ENCODE data around the gene USP7. TPM values are rescaled to one million over a fixed set of nuclear protein-coding genes. Genes with fewer than 3 reads are reported as not detected.

The USP7 gene
- total RNA-seq, 3 donors from 2014 or later: 125 to 144 (median 130) TPM

GRCh38 chr16:8886593-8887430 lies 76.9 kb downstream of the USP7 start:
- intact Hi-C loops (cut with DNase I, micrococcal nuclease): loop anchor here (5.0 to 10.0 kb wide), 3 partner anchors 55 to 232 kb away; no protein-coding TSS in a partner anchor

DNA sequence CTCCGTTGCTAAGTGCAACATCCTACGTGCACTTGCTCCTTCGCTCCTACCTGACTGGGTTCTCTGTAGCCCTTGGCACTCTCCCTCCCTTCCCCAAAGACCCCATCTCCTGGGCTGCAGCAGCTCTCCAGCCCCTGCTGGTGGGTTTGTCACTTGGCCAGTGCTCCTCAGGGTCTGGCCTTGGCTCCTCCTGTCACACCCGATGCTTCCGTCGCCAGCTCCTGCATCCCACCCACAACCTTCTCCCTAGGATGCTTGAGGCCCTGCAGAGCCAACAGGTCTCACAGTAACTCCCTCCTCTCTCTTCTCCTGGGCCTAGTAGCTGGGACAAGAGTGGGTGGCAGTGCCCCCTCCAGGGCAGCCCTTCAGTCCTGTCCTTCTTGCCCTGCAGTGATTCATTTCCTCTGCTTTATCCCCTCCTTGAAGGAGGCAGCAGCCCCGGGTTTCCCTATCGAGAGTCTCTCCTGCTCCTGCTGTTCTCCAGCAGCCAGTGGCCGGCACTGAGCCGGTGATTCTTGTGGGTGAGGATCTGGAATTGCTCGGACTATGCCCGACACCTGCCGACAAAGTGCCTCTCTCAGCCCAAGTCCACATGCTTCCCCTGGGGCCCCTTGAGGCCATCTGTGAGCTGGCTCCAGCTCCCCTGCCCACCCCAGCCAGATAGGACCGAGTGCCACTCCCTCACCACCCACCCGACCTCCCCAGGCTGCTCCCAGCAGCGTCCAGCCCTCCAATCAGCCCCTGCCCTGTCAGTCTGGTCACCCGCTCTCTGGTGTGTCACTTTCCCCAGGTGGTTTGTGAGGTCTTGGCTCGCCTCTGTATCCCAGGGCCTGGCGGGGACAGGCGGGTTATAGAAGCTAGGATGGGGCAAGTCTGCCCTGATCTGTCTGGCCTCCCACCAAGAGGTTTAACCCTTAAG lies 77.8 kb downstream of the USP7 start:
- DNase-seq: peak in 2 of 3 donors; percentile 54 to 56
- no peaks in the 10 kb centered on the region for H3K36me3 ChIP-seq (ENCODE audit: low read depth)
- peaks cover 21% of the 10 kb centered on the region for H3K4me1 ChIP-seq (ENCODE audit: low read depth)
- TF ChIP-seq CTCF (IDR thresholded peaks at IDR 0.05): no peak
- intact Hi-C loops (cut with DNase I, micrococcal nuclease): loop anchor here (5.0 to 10.0 kb wide), 3 partner anchors 56 to 231 kb away; no protein-coding TSS in a partner anchor
- H3K4me3 ChIP-seq: no peak overlapping the region
- peak; percentile 57 for ATAC-seq
- no peaks in the 10 kb centered on the region for H3K9me3 ChIP-seq

More at GRCh38 chr16:8886593-8887430, 76.9 kb downstream of the USP7 start:
- peaks cover 21% of the 10 kb centered on the region for H3K4me1 ChIP-seq (ENCODE audit: low read depth)
- peak in 2 of 3 donors; percentile 17 to 27 for DNase-seq
- H3K4me3 ChIP-seq: no peak overlapping the region
- H3K9me3 ChIP-seq: no peaks in the 10 kb centered on the region
- no peak for ATAC-seq
- no peak for TF ChIP-seq CTCF (IDR thresholded peaks at IDR 0.05)
- no peaks in the 10 kb centered on the region for H3K36me3 ChIP-seq (ENCODE audit: low read depth)

DNA sequence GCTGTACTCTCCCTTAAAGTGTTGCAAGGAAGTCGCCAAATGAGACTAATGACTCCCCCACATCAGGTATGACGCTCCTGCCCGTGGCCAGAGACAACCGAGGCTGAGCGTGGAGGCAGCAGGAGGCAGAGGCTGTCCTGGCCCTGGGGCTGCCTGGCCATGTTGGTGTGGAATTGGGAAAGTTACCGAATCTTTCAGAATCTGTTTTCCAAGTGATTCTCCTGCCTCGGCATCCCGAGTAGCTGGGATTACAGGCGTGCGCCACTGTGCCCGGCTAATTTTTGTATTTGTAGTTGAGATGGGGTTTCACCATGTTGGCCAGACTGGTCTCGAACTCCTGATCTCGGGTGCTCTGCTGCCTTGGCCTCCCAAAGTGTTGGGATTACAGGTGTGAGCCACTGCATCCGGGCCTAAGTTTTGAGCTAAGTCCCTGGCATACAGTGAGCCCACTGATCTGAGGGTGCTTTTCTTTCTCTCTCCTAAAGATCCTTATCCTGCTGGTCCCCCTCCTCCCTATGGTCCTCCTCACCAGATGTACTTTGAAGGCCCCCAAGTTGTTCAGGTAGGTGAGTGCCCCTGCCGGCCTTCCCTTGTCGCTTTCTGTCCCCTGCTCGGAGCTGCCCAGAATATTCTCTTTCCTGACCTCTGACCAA lies 80.9 kb downstream of the USP7 start:
- ATAC-seq: no peak
- H3K9me3 ChIP-seq: no peaks in the 10 kb centered on the region
- peak in 1 of 3 donors; percentile 27 for DNase-seq
- no peaks in the 10 kb centered on the region for H3K36me3 ChIP-seq (ENCODE audit: low read depth)
- no peak for TF ChIP-seq CTCF (IDR thresholded peaks at IDR 0.05)
- intact Hi-C loops (cut with DNase I, micrococcal nuclease): loop anchor here (5.0 to 10.0 kb wide), 3 partner anchors 58 to 316 kb away; no protein-coding TSS in a partner anchor
- peaks cover 24% of the 10 kb centered on the region for H3K4me1 ChIP-seq (ENCODE audit: low read depth)
- H3K4me3 ChIP-seq: no peak overlapping the region

- H3K36me3 ChIP-seq (ENCODE audit: low read depth): no peaks in the 10 kb centered on the region
- H3K4me1 ChIP-seq (ENCODE audit: low read depth): peaks cover 24% of the 10 kb centered on the region
- no peak for TF ChIP-seq CTCF (IDR thresholded peaks at IDR 0.05)
- DNase-seq (peak in 1 of 3 donors; percentile 25), ATAC-seq (no peak)
- intact Hi-C loops (cut with DNase I, micrococcal nuclease): loop anchor here (5.0 to 10.0 kb wide), 3 partner anchors 57 to 315 kb away; no protein-coding TSS in a partner anchor
- H3K4me3 ChIP-seq: no peak within 1 kb of the TSS
- H3K9me3 ChIP-seq: no peaks in the 10 kb centered on the region
Observed at GRCh38 chr16:8882041-8882617, 81.6 kb downstream of the USP7 start, which contains the start of gene LITAFD. Gene LITAFD (plus strand): TSS chr16:8882351. CDS start chr16:8884356, 2,005 bp downstream.

Measured in mucosa of descending colon (tissue), 3 donors.